Fibroblast of lung (primary cell): ENCODE data around the gene CPA5. TPM values are rescaled to one million over a fixed set of nuclear protein-coding genes. Genes with fewer than 3 reads are reported as not detected.

Experiments
- DNase-seq, 2 donors: peaks; one replicate each; pipeline versions ENCODE4 v3.0.0 to v3.0.0-alpha.2; 2010; ENCODE audit warnings: low read depth in 2 of 2
- H2AFZ ChIP-seq: 2 replicates; pipeline ENCODE4 v1.5.1; 2012; ENCODE audit warnings: low read length, control low read depth, inconsistent platforms
- H3K27ac ChIP-seq: 2 replicates; pipeline ENCODE4 v1.5.1; 2011; ENCODE audit warnings: low read length, control low read depth; ENCODE audit not compliant: insufficient read depth
- H3K27me3 ChIP-seq: 2 replicates; pipeline ENCODE4 v1.5.1; 2011; ENCODE audit warnings: mild to moderate bottlenecking, low read length; ENCODE audit not compliant: control insufficient read depth, insufficient read depth
- H3K36me3 ChIP-seq: 2 replicates; pipeline ENCODE4 v1.5.1; 2011; ENCODE audit warnings: low read length; ENCODE audit not compliant: control insufficient read depth, insufficient read depth
- H3K4me1 ChIP-seq: 2 replicates; pipeline ENCODE4 v1.5.1; 2011; ENCODE audit warnings: low read length; ENCODE audit not compliant: control insufficient read depth, insufficient read depth; ENCODE audit errors: extremely low read depth
- H3K4me2 ChIP-seq: 2 replicates; pipeline ENCODE4 v1.5.1; 2011; ENCODE audit warnings: low read length, control low read depth; ENCODE audit not compliant: insufficient read depth; ENCODE audit errors: extremely low read depth
- H3K4me3 ChIP-seq, 4 experiments: fragments of 200-600 bp in 1 of 4; sonication (generic) in 1 of 4; replicated peaks in 1 of 4; 2 replicates each; pipeline ENCODE4 v1.5.1; 2011 to 2016; ENCODE audit warnings: low read length in 4 of 4, low read depth in 3 of 4, mild to moderate bottlenecking in 3 of 4, control low read depth in 2 of 4, inconsistent platforms in 1 of 4, mixed read lengths in 1 of 4; ENCODE audit not compliant: insufficient read depth in 1 of 4; ENCODE audit errors: control extremely low read depth in 1 of 4
- H3K79me2 ChIP-seq: 2 replicates; pipeline ENCODE4 v1.5.1; 2012; ENCODE audit warnings: mild to moderate bottlenecking, low read length, inconsistent platforms; ENCODE audit not compliant: control insufficient read depth, insufficient read depth
- H3K9ac ChIP-seq: 2 replicates; pipeline ENCODE4 v1.5.1; 2011; ENCODE audit warnings: mild to moderate bottlenecking, low read length, control low read depth; ENCODE audit not compliant: insufficient read depth
- H3K9me3 ChIP-seq: 2 replicates; pipeline ENCODE4 v1.5.1; 2012; ENCODE audit warnings: low read depth, low read length; ENCODE audit not compliant: control insufficient read depth, insufficient read depth
- H4K20me1 ChIP-seq: 2 replicates; pipeline ENCODE4 v1.5.1; 2011; ENCODE audit warnings: low read length; ENCODE audit not compliant: control insufficient read depth, insufficient read depth; ENCODE audit errors: extremely low read depth
- CTCF ChIP-seq, 2 donors: IDR thresholded peaks in 1 of 2; conservative IDR thresholded peaks in 1 of 2; 1 replicate in 1 of 2; 2 replicates in 1 of 2; pipeline ENCODE4 v1.5.1; 2011 to 2012; ENCODE audit warnings: low read length in 2 of 2, control low read depth in 1 of 2, inconsistent platforms in 1 of 2, low read depth in 1 of 2, mild to moderate bottlenecking in 1 of 2
- EZH2 ChIP-seq: IDR thresholded peaks from 2 replicates; pipeline ENCODE4 v1.5.1; 2012; ENCODE audit warnings: low read length, control low read depth, mild to moderate bottlenecking; ENCODE audit errors: missing control alignments
- polyA plus RNA-seq, 2 donors: library from polyadenylated mRNA; depleted of rRNA in 1 of 2; stranded (reverse) in 1 of 2; unstranded in 1 of 2; fragments of >200 nt; gene quantifications; 2 replicates each; pipeline ENCODE4 v1.2.1, GENCODE V29; 2011 to 2012; ENCODE audit warnings: missing spikeins in 1 of 2
- total RNA-seq: library from RNA; depleted of rRNA; stranded (reverse); fragments of >200 nt; gene quantifications from 2 replicates; pipeline ENCODE4 v1.2.1, GENCODE V29; 2014

The CPA5 gene
- total and polyA plus RNA-seq, 2 donors (not counting 1 experiment from before 2014, with no cell fraction given), result not detected

- Histone ChIP-seq H3K36me3 (no peaks in the 10 kb centered on the region), H4K20me1 (no peaks in the 10 kb centered on the region), H3K4me2 (peak overlapping the region; percentile 3), H3K9me3 (no peaks in the 10 kb centered on the region), H3K4me1 (peaks cover under 1% of the 10 kb centered on the region), H3K9ac (no peak overlapping the region), H3K79me2 (no peaks in the 10 kb centered on the region), H3K4me3 (no peak overlapping the region), H3K27me3 (no peaks in the 10 kb centered on the region), H2AFZ (peak overlapping the region; percentile 4), H3K27ac (no peak overlapping the region)
- no peak for TF ChIP-seq CTCF (conservative IDR thresholded peaks at IDR 0.05 in 1 of 2, IDR thresholded peaks at IDR 0.05 in 1 of 2; ENCODE audit: low read depth in 1 of 2, low read length in 2 of 2)
- no peak for TF ChIP-seq EZH2
- DNase-seq, result no peak
Observed at GRCh38 chr7:130345136-130345535, 520 bp downstream of the CPA5 start.

GRCh38 chr7:130345725-130346124 is 1.1 kb downstream of the CPA5 start:
- Histone ChIP-seq H3K4me3 (no peak overlapping the region), H3K79me2 (no peaks in the 10 kb centered on the region), H2AFZ (no peak overlapping the region), H3K4me2 (no peak overlapping the region), H3K27ac (no peak overlapping the region), H3K27me3 (no peaks in the 10 kb centered on the region), H3K4me1 (peaks cover 7% of the 10 kb centered on the region), H3K36me3 (no peaks in the 10 kb centered on the region), H3K9me3 (no peaks in the 10 kb centered on the region), H4K20me1 (no peaks in the 10 kb centered on the region), H3K9ac (no peak overlapping the region)
- DNase-seq, result no peak
- TF ChIP-seq EZH2, result no peak
- TF ChIP-seq CTCF (conservative IDR thresholded peaks at IDR 0.05 in 1 of 2, IDR thresholded peaks at IDR 0.05 in 1 of 2; ENCODE audit: low read depth in 1 of 2, low read length in 2 of 2), result no peak

GRCh38 chr7:130346177-130346905 is 1.7 kb downstream of the CPA5 start:
- Histone ChIP-seq H3K27me3 (no peaks in the 10 kb centered on the region), H4K20me1 (no peaks in the 10 kb centered on the region), H2AFZ (no peak overlapping the region), H3K4me1 (peaks cover 12% of the 10 kb centered on the region), H3K9ac (no peak overlapping the region), H3K36me3 (no peaks in the 10 kb centered on the region), H3K4me3 (no peak overlapping the region), H3K4me2 (no peak overlapping the region), H3K9me3 (no peaks in the 10 kb centered on the region), H3K79me2 (no peaks in the 10 kb centered on the region), H3K27ac (no peak overlapping the region)
- no peak for TF ChIP-seq CTCF (conservative IDR thresholded peaks at IDR 0.05 in 1 of 2, IDR thresholded peaks at IDR 0.05 in 1 of 2; ENCODE audit: low read depth in 1 of 2, low read length in 2 of 2)
- no peak for TF ChIP-seq EZH2
- DNase-seq, result no peak
